Astrocyte (in vitro differentiated cells and primary cell): ENCODE data around the gene ANKFY1. TPM values are rescaled to one million over a fixed set of nuclear protein-coding genes. Genes with fewer than 3 reads are reported as not detected.

Experiments used
- DNase-seq: peaks from one replicate; pipeline ENCODE4 v3.0.0-alpha.2; 2010; ENCODE audit warnings: low read depth
- FAIRE-seq: peaks from 2 replicates; lab custom pipeline; 2011; peaks lifted over from hg19 to GRCh38; lab: Jason Lieb, UNC
- H2AFZ ChIP-seq: 2 replicates; pipeline ENCODE4 v1.6.0; 2012; ENCODE audit warnings: low read depth, low read length, inconsistent platforms
- H3K27ac ChIP-seq: 2 replicates; pipeline ENCODE4 v1.5.1; 2011; ENCODE audit warnings: low read depth, low read length, inconsistent platforms
- H3K27me3 ChIP-seq: 2 replicates; pipeline ENCODE4 v1.6.0; 2011; ENCODE audit warnings: low read length, inconsistent platforms; ENCODE audit not compliant: insufficient read depth
- H3K36me3 ChIP-seq: 2 replicates; pipeline ENCODE4 v1.5.1; 2011; ENCODE audit warnings: low read length, inconsistent platforms; ENCODE audit not compliant: insufficient read depth
- H3K4me1 ChIP-seq: 2 replicates; pipeline ENCODE4 v1.5.1; 2011; ENCODE audit warnings: low read length, inconsistent platforms; ENCODE audit not compliant: insufficient read depth
- H3K4me2 ChIP-seq: 2 replicates; pipeline ENCODE4 v1.6.0; 2012; ENCODE audit warnings: low read length, inconsistent platforms
- H3K4me3 ChIP-seq: 2 replicates; pipeline ENCODE4 v1.5.1; 2011; ENCODE audit warnings: low read depth, mild to moderate bottlenecking, low read length, inconsistent platforms; ENCODE audit not compliant: insufficient read depth
- H3K79me2 ChIP-seq: 2 replicates; pipeline ENCODE4 v1.6.0; 2012; ENCODE audit warnings: mild to moderate bottlenecking, low read length, inconsistent platforms; ENCODE audit not compliant: insufficient read depth
- H3K9ac ChIP-seq: 2 replicates; pipeline ENCODE4 v1.6.0; 2012; ENCODE audit warnings: mild to moderate bottlenecking, low read length, inconsistent platforms
- H3K9me3 ChIP-seq: 2 replicates; pipeline ENCODE4 v1.5.1; 2012; ENCODE audit warnings: low read depth, mild to moderate bottlenecking, low read length, inconsistent platforms; ENCODE audit not compliant: insufficient read depth
- H4K20me1 ChIP-seq: 2 replicates; pipeline ENCODE4 v1.6.0; 2012; ENCODE audit warnings: low read length, inconsistent platforms; ENCODE audit not compliant: insufficient read depth
- H3K27ac Mint-ChIP-seq: one replicate; pipeline ENCODE4 v1.8.0; 2021; ENCODE audit warnings: mild to moderate bottlenecking, mixed read lengths; ENCODE audit not compliant: unreplicated experiment
- H3K27me3 Mint-ChIP-seq: one replicate; pipeline ENCODE4 v1.8.0; 2021; ENCODE audit warnings: low read depth, mixed read lengths; ENCODE audit not compliant: unreplicated experiment
- H3K36me3 Mint-ChIP-seq: one replicate; pipeline ENCODE4 v1.8.0; 2021; ENCODE audit warnings: low read depth, mixed read lengths; ENCODE audit not compliant: unreplicated experiment
- H3K4me1 Mint-ChIP-seq: one replicate; pipeline ENCODE4 v1.8.0; 2021; ENCODE audit warnings: low read depth, mixed read lengths; ENCODE audit not compliant: unreplicated experiment
- H3K4me3 Mint-ChIP-seq: one replicate; pipeline ENCODE4 v1.8.0; 2021; ENCODE audit warnings: mild to moderate bottlenecking, moderate library complexity, mixed read lengths; ENCODE audit not compliant: unreplicated experiment
- H3K9me3 Mint-ChIP-seq: one replicate; pipeline ENCODE4 v1.8.0; 2021; ENCODE audit warnings: mild to moderate bottlenecking, mixed read lengths; ENCODE audit not compliant: unreplicated experiment
- EZH2 ChIP-seq: IDR thresholded peaks from 2 replicates; pipeline ENCODE4 v1.6.1; 2012; ENCODE audit warnings: mild to moderate bottlenecking, low read length, inconsistent platforms; ENCODE audit not compliant: insufficient read depth
- total RNA-seq: library from RNA; stranded (reverse); gene quantifications from 2 replicates; pipeline ENCODE4 v1.2.1, GENCODE V29; 2021
- TF ChIP-seq, protein P1 (sequence below): IDR thresholded peaks from 2 replicates; pipeline ENCODE4 v1.5.1; 2011; ENCODE audit warnings: low read depth, mild to moderate bottlenecking, inconsistent platforms, low read length, moderate library complexity; ENCODE audit not compliant: insufficient read depth

The ANKFY1 gene
- total RNA-seq, 1 donor from 2014 or later, result 52.0 TPM

DNA sequence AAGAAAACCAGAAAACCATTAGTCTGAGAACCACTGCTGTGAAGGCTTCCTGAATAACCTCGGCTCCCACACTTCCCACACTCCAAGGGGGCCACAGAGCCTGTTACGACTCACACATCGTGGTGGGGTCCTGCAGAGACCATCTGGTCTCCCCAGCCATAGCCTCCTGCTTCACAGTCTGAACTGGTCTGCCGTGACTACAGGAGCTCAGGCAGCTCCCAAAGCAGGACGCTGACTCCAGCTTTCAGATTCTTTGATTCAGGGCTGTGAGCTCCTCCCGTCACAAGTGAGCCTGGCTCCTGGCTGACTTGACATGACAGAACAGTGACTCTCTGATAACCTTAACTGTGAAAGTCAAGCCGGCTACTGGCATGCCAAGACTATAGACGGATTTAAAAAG, 83.0 kb downstream of the ANKFY1 start:
- Mint-ChIP-seq H3K36me3 (peaks cover 42% of the 10 kb centered on the region), H3K4me1 (peaks cover 5% of the 10 kb centered on the region), H3K27me3 (no peaks in the 10 kb centered on the region), H3K27ac (no peak overlapping the region), H3K9me3 (no peaks in the 10 kb centered on the region), H3K4me3 (no peak overlapping the region)
- DNase-seq, result no peak
- Histone ChIP-seq H3K27me3 (no peaks in the 10 kb centered on the region), H3K79me2 (no peaks in the 10 kb centered on the region), H3K4me2 (no peak overlapping the region), H3K9me3 (no peaks in the 10 kb centered on the region), H3K9ac (no peak overlapping the region), H3K27ac (peak overlapping the region; percentile 12), H3K4me1 (no peaks in the 10 kb centered on the region), H3K36me3 (peaks cover 64% of the 10 kb centered on the region), H2AFZ (no peak overlapping the region), H3K4me3 (no peak overlapping the region), H4K20me1 (peaks cover 21% of the 10 kb centered on the region)
- FAIRE-seq, result no peak
- TF ChIP-seq, protein P1, sequence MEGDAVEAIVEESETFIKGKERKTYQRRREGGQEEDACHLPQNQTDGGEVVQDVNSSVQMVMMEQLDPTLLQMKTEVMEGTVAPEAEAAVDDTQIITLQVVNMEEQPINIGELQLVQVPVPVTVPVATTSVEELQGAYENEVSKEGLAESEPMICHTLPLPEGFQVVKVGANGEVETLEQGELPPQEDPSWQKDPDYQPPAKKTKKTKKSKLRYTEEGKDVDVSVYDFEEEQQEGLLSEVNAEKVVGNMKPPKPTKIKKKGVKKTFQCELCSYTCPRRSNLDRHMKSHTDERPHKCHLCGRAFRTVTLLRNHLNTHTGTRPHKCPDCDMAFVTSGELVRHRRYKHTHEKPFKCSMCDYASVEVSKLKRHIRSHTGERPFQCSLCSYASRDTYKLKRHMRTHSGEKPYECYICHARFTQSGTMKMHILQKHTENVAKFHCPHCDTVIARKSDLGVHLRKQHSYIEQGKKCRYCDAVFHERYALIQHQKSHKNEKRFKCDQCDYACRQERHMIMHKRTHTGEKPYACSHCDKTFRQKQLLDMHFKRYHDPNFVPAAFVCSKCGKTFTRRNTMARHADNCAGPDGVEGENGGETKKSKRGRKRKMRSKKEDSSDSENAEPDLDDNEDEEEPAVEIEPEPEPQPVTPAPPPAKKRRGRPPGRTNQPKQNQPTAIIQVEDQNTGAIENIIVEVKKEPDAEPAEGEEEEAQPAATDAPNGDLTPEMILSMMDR, result no peak
- no peak for TF ChIP-seq EZH2

DNA sequence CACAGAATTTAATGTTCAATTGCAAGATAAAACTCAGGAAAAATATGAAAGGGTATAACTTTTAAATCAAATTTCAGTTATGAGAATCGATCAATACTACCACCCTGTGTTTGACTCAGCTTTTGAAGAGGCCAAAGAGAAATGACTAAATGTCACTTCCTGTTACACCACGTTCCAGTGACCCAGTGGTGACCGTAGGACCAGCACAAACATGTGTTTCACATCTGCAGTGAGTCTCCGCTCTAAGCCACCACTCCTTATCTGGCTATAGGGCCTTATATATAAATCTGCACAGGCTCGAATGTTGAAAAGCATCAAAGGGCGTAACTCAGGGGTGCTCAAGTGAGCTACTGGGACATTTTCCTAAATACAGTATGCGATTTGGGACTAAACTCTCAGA, 84.7 kb downstream of the ANKFY1 start:
- H3K9ac ChIP-seq, result no peak overlapping the region
- H3K27me3 ChIP-seq, result no peaks in the 10 kb centered on the region
- H3K27ac Mint-ChIP-seq, result no peak overlapping the region
- peaks cover 5% of the 10 kb centered on the region for H3K4me1 Mint-ChIP-seq
- H4K20me1 ChIP-seq, result peaks cover 26% of the 10 kb centered on the region
- H3K9me3 ChIP-seq, result no peaks in the 10 kb centered on the region
- H3K27me3 Mint-ChIP-seq, result no peaks in the 10 kb centered on the region
- TF ChIP-seq, protein P1, result no peak
- no peak for TF ChIP-seq EZH2
- no peaks in the 10 kb centered on the region for H3K4me1 ChIP-seq
- no peak overlapping the region for H3K27ac ChIP-seq
- peaks cover 65% of the 10 kb centered on the region for H3K36me3 ChIP-seq
- no peak overlapping the region for H3K4me3 ChIP-seq
- no peak overlapping the region for H2AFZ ChIP-seq
- no peaks in the 10 kb centered on the region for H3K9me3 Mint-ChIP-seq
- no peak overlapping the region for H3K4me2 ChIP-seq
- no peak for FAIRE-seq
- H3K79me2 ChIP-seq, result no peaks in the 10 kb centered on the region
- no peak overlapping the region for H3K4me3 Mint-ChIP-seq
- peaks cover 44% of the 10 kb centered on the region for H3K36me3 Mint-ChIP-seq
- no peak for DNase-seq

DNA sequence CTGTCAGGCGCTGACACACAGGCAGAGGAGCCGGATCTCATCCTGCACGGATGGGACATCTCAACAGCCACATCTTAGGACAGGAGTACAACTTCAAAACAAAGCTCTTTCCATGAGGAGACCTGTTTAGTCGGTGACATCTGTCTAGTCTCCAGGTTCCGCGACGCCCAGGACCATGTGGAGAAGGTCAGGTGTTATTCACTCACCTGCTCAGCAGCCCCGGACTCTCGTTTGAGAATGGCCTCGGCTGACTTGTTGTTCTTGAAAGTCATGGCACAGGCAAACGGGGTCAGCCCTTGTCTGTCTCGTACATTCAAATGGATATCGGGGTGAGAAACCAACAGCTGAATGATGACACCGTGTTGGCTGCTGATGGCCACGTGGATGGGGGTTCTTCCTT, 85.1 kb downstream of the ANKFY1 start:
- FAIRE-seq (no peak), DNase-seq (no peak)
- Histone ChIP-seq H3K27me3 (no peaks in the 10 kb centered on the region), H2AFZ (no peak overlapping the region), H3K79me2 (no peaks in the 10 kb centered on the region), H3K9ac (no peak overlapping the region), H3K36me3 (peaks cover 62% of the 10 kb centered on the region), H4K20me1 (peaks cover 26% of the 10 kb centered on the region), H3K4me3 (no peak overlapping the region), H3K9me3 (no peaks in the 10 kb centered on the region), H3K27ac (no peak overlapping the region), H3K4me2 (no peak overlapping the region), H3K4me1 (no peaks in the 10 kb centered on the region)
- H3K27ac Mint-ChIP-seq, result no peak overlapping the region
- no peak overlapping the region for H3K4me3 Mint-ChIP-seq
- no peaks in the 10 kb centered on the region for H3K9me3 Mint-ChIP-seq
- H3K36me3 Mint-ChIP-seq, result peaks cover 39% of the 10 kb centered on the region
- no peaks in the 10 kb centered on the region for H3K27me3 Mint-ChIP-seq
- H3K4me1 Mint-ChIP-seq, result peaks cover 5% of the 10 kb centered on the region
- TF ChIP-seq, protein P1, result no peak
- TF ChIP-seq EZH2, result no peak
